Measurements from ENCODE around the gene ANAPC16.

ANAPC16 gene

DNA sequence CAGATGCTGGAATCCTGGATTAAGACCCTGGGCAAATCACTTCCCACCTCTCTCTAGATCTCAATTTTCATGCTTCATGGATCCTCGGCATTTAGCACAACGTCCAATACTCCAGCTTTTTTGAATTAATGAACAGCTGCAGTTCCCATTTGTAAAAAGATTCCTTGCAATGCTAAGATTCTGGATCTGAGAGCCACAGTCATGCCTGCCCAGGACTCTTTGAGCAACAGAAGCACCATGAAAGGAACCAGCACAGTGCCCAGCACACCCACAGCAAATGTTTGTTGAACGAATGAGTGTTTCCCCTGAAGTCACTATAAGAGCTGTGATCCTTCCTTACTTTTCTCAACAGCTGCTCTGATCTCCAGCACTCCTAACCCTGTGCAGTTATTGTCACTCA lies 37.2 kb downstream of the ANAPC16 start:
- DNase-seq (ENCODE audit: low read depth): no peak

DNA sequence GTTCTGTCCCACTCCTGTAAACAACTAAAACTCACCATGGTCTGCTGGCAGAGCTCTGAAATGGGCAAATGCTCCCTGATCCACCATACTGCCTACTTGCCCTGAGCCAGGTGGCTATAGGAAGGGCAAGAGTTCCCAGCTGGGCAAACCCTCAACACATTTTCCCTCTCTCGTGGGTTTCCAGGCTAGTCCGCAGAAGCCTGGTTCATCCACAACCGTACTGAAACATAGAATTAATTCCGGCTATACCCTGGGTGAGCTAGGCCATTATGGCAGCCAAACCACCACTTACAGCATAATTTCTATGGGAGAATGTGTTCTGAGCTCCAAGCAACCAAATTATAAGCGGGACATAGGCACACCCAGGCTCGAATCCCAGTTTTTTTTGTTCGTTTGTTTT lies 37.8 kb downstream of the ANAPC16 start:
- DNase-seq (ENCODE audit: low read depth): no peak
- TF ChIP-seq, protein P1, sequence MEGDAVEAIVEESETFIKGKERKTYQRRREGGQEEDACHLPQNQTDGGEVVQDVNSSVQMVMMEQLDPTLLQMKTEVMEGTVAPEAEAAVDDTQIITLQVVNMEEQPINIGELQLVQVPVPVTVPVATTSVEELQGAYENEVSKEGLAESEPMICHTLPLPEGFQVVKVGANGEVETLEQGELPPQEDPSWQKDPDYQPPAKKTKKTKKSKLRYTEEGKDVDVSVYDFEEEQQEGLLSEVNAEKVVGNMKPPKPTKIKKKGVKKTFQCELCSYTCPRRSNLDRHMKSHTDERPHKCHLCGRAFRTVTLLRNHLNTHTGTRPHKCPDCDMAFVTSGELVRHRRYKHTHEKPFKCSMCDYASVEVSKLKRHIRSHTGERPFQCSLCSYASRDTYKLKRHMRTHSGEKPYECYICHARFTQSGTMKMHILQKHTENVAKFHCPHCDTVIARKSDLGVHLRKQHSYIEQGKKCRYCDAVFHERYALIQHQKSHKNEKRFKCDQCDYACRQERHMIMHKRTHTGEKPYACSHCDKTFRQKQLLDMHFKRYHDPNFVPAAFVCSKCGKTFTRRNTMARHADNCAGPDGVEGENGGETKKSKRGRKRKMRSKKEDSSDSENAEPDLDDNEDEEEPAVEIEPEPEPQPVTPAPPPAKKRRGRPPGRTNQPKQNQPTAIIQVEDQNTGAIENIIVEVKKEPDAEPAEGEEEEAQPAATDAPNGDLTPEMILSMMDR (conservative IDR thresholded peaks at IDR 0.05; ENCODE audit: low read depth, low read length): no peak
- no peak overlapping the region for H3K4me3 ChIP-seq (ENCODE audit: low read length)

More for the DNA sequence above, 37.2 kb downstream of the ANAPC16 start:
- H3K4me3 ChIP-seq (ENCODE audit: low read length): no peak overlapping the region
- TF ChIP-seq, protein P1 (conservative IDR thresholded peaks at IDR 0.05; ENCODE audit: low read depth, low read length): no peak

DNA sequence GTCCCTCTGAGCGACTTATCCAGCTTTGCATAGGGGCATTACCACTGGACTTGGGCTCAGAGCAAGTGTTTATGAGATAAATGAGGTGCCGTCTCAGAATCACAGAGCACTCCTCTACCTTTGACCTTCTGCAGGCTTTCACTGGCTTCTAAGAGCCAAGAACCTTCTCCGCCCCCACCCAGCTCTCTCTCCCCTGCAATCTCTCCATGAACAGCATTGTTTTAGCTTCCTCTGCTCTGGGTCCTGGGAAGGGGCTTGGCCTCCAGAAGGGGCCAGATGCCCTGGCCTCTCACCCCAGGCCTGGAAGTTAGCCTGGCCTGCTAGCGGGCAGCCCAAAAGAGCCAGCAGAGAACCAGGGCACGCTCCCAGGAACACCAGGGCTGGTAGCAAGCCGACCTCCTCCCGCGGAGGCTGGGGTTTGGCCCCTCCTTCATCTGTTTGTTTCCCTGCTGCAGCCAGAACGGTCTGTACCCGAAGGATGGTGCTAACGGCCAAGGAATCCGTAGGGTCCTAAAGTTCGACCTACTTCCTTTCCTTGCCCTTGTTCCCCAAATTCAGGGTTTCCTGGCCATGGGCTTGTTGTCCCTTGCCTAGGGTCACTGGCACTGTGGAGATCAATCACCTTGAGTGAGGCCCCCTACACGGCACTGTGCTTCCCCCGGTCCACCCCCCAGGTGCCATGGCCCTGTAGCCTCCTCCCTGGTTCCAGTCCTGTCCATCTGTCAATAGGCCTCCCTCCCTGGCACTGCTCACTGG lies 39.2 kb downstream of the ANAPC16 start:
- TF ChIP-seq, protein P1 (conservative IDR thresholded peaks at IDR 0.05; ENCODE audit: low read depth, low read length): no peak
- no peak for DNase-seq (ENCODE audit: low read depth)
- H3K4me3 ChIP-seq (ENCODE audit: low read length): no peak overlapping the region

DNA sequence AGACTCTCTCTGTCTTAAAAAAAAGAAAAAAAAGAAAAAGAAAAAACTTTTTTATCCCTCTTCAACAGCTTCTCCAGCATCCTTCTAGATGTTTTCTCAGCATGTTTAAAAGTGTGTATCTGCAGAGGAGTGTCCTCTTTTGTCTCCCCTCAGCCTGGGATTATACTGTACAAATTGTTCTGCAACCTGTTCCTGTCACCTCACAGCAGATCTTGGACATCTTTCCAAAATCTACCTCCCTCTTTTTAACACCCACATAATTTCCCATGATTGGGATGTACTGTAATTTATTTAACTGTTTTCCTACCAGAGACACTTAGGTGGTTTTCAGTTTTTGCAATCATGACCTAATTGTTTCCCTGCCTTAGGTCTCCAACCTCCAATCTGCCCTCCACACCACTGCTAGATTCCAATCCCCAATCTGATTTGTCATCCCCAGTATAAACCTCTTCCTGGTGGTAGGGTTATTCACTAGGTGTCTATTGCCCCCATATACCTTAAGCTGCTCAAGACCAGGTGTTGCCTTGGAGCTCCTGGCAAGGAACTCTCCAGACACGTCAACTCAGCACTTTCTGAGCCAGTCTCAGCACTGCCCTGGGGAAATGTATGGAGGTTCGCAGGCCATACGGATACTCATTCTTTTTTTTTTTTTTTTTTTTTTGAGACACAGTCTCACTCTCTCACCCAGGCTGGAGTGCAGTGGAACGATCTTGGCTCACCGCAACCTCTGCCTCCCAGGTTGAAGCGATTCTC lies 40.3 kb downstream of the ANAPC16 start:
- H3K4me3 ChIP-seq (ENCODE audit: low read length): no peak overlapping the region
- DNase-seq (ENCODE audit: low read depth): no peak
- TF ChIP-seq, protein P1 (conservative IDR thresholded peaks at IDR 0.05; ENCODE audit: low read depth, low read length): no peak

DNA sequence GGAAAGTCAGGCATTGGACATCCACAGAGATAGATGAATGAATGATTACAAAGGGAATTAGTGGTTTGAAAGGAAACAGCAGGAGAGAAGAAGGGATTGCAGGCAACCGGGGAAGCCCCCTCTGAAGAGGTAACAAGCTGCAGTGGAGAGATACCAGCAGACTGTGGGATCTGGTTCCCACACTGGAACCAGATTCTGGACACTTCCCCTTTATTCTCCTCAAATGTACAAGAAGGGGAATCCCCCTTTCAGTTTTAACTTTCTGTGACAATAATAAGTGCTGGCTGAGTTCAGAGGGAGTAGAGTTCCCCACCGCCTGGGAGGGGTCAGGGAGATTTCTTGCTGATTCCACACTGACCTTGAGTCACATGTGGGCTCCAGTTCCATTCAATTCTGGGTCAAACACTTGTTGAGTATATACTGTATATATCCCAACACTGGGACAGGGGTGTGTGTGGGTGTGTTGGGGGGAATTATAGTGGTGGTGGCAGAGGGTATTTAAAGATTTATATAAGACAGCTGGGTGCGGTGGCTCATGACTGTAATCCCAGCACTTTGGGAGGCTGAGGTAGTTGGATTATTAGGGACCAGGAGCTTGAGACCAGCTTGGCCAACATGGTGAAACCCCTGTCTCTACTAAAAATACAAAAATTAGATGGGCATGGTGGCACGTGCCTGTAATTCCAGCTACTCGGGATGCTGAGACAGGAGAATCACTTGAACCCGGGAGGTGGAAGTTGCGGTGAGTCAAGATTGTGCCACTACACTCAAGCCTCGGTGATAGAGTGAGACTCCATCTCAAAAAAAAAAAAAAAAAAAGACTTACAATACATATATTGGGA lies 41.5 kb downstream of the ANAPC16 start:
- no peak overlapping the region for H3K4me3 ChIP-seq (ENCODE audit: low read length)
- TF ChIP-seq, protein P1 (conservative IDR thresholded peaks at IDR 0.05; ENCODE audit: low read depth, low read length): no peak
- no peak for DNase-seq (ENCODE audit: low read depth)

DNA sequence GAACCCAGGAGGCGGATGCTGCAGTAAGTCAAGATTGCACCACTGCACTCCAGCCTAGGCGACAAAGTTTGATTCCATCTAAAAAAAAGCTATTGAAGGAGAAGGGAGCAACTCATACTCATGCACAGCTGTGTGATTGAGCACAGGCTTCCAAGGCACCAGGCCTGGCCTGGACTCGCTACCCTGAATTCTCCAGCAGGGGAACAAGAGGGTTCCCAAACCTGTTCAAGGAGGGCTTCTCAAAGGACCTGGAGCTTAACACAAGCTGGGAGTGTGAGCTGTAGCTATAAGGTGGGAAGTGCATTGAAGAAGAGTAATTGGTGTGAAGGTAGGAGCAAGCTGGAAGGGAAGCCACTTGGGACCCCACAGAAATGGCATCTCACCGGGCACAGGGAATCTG lies 42.8 kb downstream of the ANAPC16 start:
- DNase-seq (ENCODE audit: low read depth): no peak
- H3K4me3 ChIP-seq (ENCODE audit: low read length): no peak overlapping the region
- TF ChIP-seq, protein P1 (conservative IDR thresholded peaks at IDR 0.05; ENCODE audit: low read depth, low read length): no peak

Data from retinal pigment epithelial cell (primary cell).